Colonic mucosa (tissue), 4 donors: ENCODE results near the gene PKN3. TPM values are rescaled to one million over a fixed set of nuclear protein-coding genes. Genes with fewer than 3 reads are reported as not detected.

Source experiments
- DNase-seq: peaks from one replicate; pipeline ENCODE4 v3.0.0-alpha.2; 2020
- H3K27ac ChIP-seq: fragments of 200-600 bp; one replicate; pipeline ENCODE4 v1.8.0; 2021
- H3K27me3 ChIP-seq: fragments of 200-600 bp; one replicate; pipeline ENCODE4 v1.8.0; 2021
- H3K36me3 ChIP-seq: fragments of 200-600 bp; one replicate; pipeline ENCODE4 v1.8.0; 2021
- H3K4me1 ChIP-seq: fragments of 200-600 bp; one replicate; pipeline ENCODE4 v1.8.0; 2021; ENCODE audit warnings: mild to moderate bottlenecking
- H3K4me3 ChIP-seq: fragments of 200-600 bp; one replicate; pipeline ENCODE4 v1.8.0; 2021
- H3K9ac ChIP-seq, 2 donors: one replicate each; pipeline ENCODE4 v1.7.0; 2013; ENCODE audit warnings: control low read depth in 2 of 2, low read depth in 2 of 2, low read length in 2 of 2
- H3K9me3 ChIP-seq: fragments of 200-600 bp; one replicate; pipeline ENCODE4 v1.8.0; 2021
- CTCF ChIP-seq: fragments of 200-600 bp; IDR thresholded peaks from one replicate; pipeline ENCODE4 v1.8.0; 2022; ENCODE audit warnings: antibody characterized with exemption, mild to moderate bottlenecking
- intact Hi-C: fragments of 100-400 bp; cut with DNase I; formaldehyde crosslinking; loops from one replicate; pipeline ENCODE4 v1.14.1; 2022
- total RNA-seq, 2 donors: library from RNA; stranded (reverse); fragmentation: NEBNext Ultra II Directional in 1 of 2; extraction: Animal tissue kit (Norgen Biotek cat#: 25700) in 1 of 2; gene quantifications; one replicate each; pipeline ENCODE4 v1.2.1, GENCODE V29; 2021
- donor health status: healthy.
- donor health status: DM: no; HTN: no; CAD: no.
- donor health status: DM: no; HTN: no; CAD: no.

Gene PKN3
- total RNA-seq, 2 donors from 2014 or later: 2.8 to 7.5 TPM

GRCh38 chr9:128684065-128684324 lies 18.3 kb upstream of the PKN3 start:
- H3K27me3 ChIP-seq: no peaks in the 10 kb centered on the region

GRCh38 chr9:128684325-128685199 lies 17.7 kb upstream of the PKN3 start:
- H3K4me1 ChIP-seq: peaks cover 8% of the 10 kb centered on the region
- no peaks in the 10 kb centered on the region for H3K9me3 ChIP-seq

More at GRCh38 chr9:128684065-128684324, 18.3 kb upstream of the PKN3 start:
- H3K4me1 ChIP-seq: peaks cover 8% of the 10 kb centered on the region
- H3K27ac ChIP-seq: peak overlapping the region; percentile 96
- peak overlapping the region; percentile 62 to 93 for H3K9ac ChIP-seq
- intact Hi-C loops: no loop called here
- TF ChIP-seq CTCF: no peak
- H3K36me3 ChIP-seq: no peaks in the 10 kb centered on the region
- DNase-seq: no peak
- H3K9me3 ChIP-seq: no peaks in the 10 kb centered on the region
- H3K4me3 ChIP-seq: peak overlapping the region; percentile 59

GRCh38 chr9:128685636-128686489 lies 16.4 kb upstream of the PKN3 start:
- H3K4me1 ChIP-seq: peaks cover 9% of the 10 kb centered on the region

More at GRCh38 chr9:128684325-128685199, 17.7 kb upstream of the PKN3 start:
- no peaks in the 10 kb centered on the region for H3K27me3 ChIP-seq
- H3K36me3 ChIP-seq: no peaks in the 10 kb centered on the region
- peak; percentile 95 for DNase-seq
- intact Hi-C loops: no loop called here
- H3K4me3 ChIP-seq: peak overlapping the region; percentile 59
- TF ChIP-seq CTCF: no peak
- H3K27ac ChIP-seq: peak overlapping the region; percentile 96
- H3K9ac ChIP-seq: peak overlapping the region; percentile 62 to 93

GRCh38 chr9:128687453-128687852 lies 14.8 kb upstream of the PKN3 start:
- intact Hi-C loops: no loop called here
- H3K4me3 ChIP-seq: no peak overlapping the region
- no peaks in the 10 kb centered on the region for H3K9me3 ChIP-seq
- H3K27me3 ChIP-seq: no peaks in the 10 kb centered on the region
- peaks cover 14% of the 10 kb centered on the region for H3K4me1 ChIP-seq
- H3K36me3 ChIP-seq: no peaks in the 10 kb centered on the region
- H3K27ac ChIP-seq: no peak overlapping the region
- no peak overlapping the region for H3K9ac ChIP-seq
- no peak for TF ChIP-seq CTCF
- DNase-seq: no peak

More at GRCh38 chr9:128685636-128686489, 16.4 kb upstream of the PKN3 start:
- peak overlapping the region; percentile 66 to 93 for H3K9ac ChIP-seq
- peak; percentile 44 for DNase-seq
- H3K27me3 ChIP-seq: no peaks in the 10 kb centered on the region
- H3K4me3 ChIP-seq: peak overlapping the region; percentile 22
- TF ChIP-seq CTCF: no peak
- H3K9me3 ChIP-seq: no peaks in the 10 kb centered on the region
- peak overlapping the region; percentile 96 for H3K27ac ChIP-seq
- intact Hi-C loops: no loop called here
- no peaks in the 10 kb centered on the region for H3K36me3 ChIP-seq

- TF ChIP-seq CTCF: no peak
- peak within 1 kb of the TSS; percentile 63 to 76 for H3K9ac ChIP-seq
- peak within 1 kb of the TSS; percentile 88 for H3K27ac ChIP-seq
- no peaks in the 10 kb centered on the region for H3K9me3 ChIP-seq
- peak within 1 kb of the TSS; percentile 68 for H3K4me3 ChIP-seq
- H3K36me3 ChIP-seq: peaks cover 6% of the 10 kb centered on the region
- peaks cover 14% of the 10 kb centered on the region for H3K4me1 ChIP-seq
- no peaks in the 10 kb centered on the region for H3K27me3 ChIP-seq
- intact Hi-C loops: no loop called here
- DNase-seq: peak; percentile 94
Observed at GRCh38 chr9:128688501-128689292, 13.6 kb upstream of the PKN3 start, which contains the start of gene SET. Gene SET, plus strand, starts transcription at chr9:128689222. Its CDS starts 361 bp downstream, at chr9:128689583.
